Activated CD8-positive, alpha-beta T cell treated with anti-CD3 and anti-CD28 coated beads for 36 hours (primary cell): ENCODE measurements around the gene ARL4C. TPM values are rescaled to one million over a fixed set of nuclear protein-coding genes. Genes with fewer than 3 reads are reported as not detected.

Experiments used
- ATAC-seq: fragments of 200-7000 bp; cut with Tn5 transposase; one replicate; pipeline ENCODE4 v1.10.0; 2021; ENCODE audit warnings: mild to moderate bottlenecking, moderate library complexity
- CTCF ChIA-PET: fragments of 350-600 bp; sonication (Branson Sonifier 250); formaldehyde crosslinking; loops from one replicate; lab custom pipeline; 2021; ENCODE audit warnings: antibody characterized with exemption; lab: Charles Lee
- POLR2A ChIA-PET: fragments of 350-600 bp; sonication (Branson Sonifier 250); formaldehyde crosslinking; loops from one replicate; lab custom pipeline; 2021; ENCODE audit warnings: antibody characterized with exemption; lab: Charles Lee
- DNase-seq: peaks from one replicate; pipeline ENCODE4 v3.0.0-alpha.2; 2020
- H3K27ac Mint-ChIP-seq: one replicate; pipeline ENCODE4 v1.8.0; 2021; ENCODE audit warnings: mild to moderate bottlenecking, mixed read lengths
- H3K27me3 Mint-ChIP-seq: one replicate; pipeline ENCODE4 v1.8.0; 2021; ENCODE audit warnings: mixed read lengths
- H3K36me3 Mint-ChIP-seq: one replicate; pipeline ENCODE4 v1.8.0; 2021; ENCODE audit warnings: low read depth, mixed read lengths
- H3K4me1 Mint-ChIP-seq: one replicate; pipeline ENCODE4 v1.8.0; 2021; ENCODE audit warnings: low read depth, mixed read lengths
- H3K4me3 Mint-ChIP-seq: one replicate; pipeline ENCODE4 v1.8.0; 2021; ENCODE audit warnings: mild to moderate bottlenecking, moderate library complexity, mixed read lengths
- H3K9me3 Mint-ChIP-seq: one replicate; pipeline ENCODE4 v1.8.0; 2021; ENCODE audit warnings: mixed read lengths
- intact Hi-C: fragments of 100-400 bp; cut with micrococcal nuclease; formaldehyde crosslinking; loops from one replicate; pipeline ENCODE4 v1.10.0; 2022
- total RNA-seq, 2 experiments: library from RNA; stranded (reverse); gene quantifications; one replicate each; pipeline ENCODE4 v1.2.3, GENCODE V29; 2021
- TF ChIP-seq, protein P1 (sequence below): fragments of 200-600 bp; IDR thresholded peaks from one replicate; pipeline ENCODE4 v1.8.0; 2022; ENCODE audit warnings: antibody characterized with exemption, mild to moderate bottlenecking

The ARL4C gene
- total RNA-seq, 2 experiments from 2014 or later = 44.8 to 45.1 TPM

DNA sequence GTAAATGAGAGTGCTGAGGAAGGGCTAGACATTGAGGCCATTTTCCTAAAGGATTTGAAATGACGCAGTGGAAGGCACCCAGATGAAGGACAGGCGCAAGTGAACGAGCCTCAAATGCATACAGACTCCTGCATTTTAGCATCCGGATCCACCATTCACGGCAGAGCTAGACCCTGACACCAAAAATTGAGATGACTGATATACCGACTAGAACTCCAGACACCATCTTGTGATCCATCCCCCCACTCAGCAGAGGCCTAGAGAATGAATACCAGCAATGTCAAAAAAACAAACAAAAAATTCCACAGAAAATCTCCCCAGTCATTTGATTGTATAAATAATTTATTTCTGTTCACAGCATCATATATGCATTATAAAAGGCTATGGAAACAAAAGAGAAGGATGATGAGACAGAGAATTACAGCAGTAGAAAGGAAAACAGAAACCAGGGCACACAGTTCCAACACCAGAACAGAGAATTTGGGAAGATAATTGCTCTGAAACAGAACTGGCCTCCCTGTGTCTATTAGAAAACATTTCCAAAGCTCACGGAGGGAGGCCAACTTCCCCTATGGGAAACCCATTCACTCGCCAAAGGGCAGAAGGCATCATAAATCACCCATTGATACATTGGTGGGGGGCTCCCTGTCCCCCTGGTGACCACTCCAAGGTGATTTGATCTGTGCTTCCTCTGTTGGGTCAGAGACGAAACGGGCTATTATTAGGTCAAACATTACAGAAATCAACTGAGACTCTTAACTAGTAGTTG, 4.0 kb downstream of the ARL4C start:
- H3K4me3 Mint-ChIP-seq = peak overlapping the region; percentile 90

DNA sequence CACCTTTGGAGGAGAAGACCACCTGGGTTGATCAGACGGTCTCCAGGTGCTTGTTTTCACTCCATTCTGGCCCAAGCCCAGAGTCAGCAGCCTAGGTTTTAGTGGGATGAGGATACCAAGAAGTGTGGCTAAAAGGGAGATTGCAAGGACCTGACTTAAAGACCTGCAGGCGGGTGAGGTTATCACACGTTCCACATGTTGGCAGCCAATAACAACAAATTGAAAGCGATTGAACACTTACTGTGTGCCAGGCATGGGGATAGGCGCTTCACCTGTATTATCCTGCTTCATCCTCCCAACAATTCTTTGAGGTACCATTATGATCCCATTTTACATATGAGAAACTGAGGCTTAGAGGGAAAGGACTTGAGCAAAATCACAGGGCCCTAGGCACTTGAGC, 5.0 kb downstream of the ARL4C start:
- Mint-ChIP-seq H3K36me3 (peaks cover 51% of the 10 kb centered on the region), H3K4me1 (peaks cover 57% of the 10 kb centered on the region), H3K4me3 (peak overlapping the region; percentile 90), H3K27me3 (no peaks in the 10 kb centered on the region), H3K9me3 (no peaks in the 10 kb centered on the region), H3K27ac (peak overlapping the region; percentile 91)
- ChIA-PET POLR2A (interaction anchor here (1.1 to 2.0 kb wide), 5 partner anchors 27 to 200 kb away, joined by 5 to 17 read pairs (median 6); no protein-coding TSS in a partner anchor), CTCF (interaction anchor here (1.0 to 1.6 kb wide), 5 partner anchors 31 to 357 kb away, joined by 3 to 4 read pairs (median 4); no protein-coding TSS in a partner anchor)
- intact Hi-C loops = loop anchor here (2.0 to 10.0 kb wide), 3 partner anchors 40 to 199 kb away; no protein-coding TSS in a partner anchor
- DNase-seq (peak; percentile 46), ATAC-seq (no peak)
- TF ChIP-seq, protein P1, sequence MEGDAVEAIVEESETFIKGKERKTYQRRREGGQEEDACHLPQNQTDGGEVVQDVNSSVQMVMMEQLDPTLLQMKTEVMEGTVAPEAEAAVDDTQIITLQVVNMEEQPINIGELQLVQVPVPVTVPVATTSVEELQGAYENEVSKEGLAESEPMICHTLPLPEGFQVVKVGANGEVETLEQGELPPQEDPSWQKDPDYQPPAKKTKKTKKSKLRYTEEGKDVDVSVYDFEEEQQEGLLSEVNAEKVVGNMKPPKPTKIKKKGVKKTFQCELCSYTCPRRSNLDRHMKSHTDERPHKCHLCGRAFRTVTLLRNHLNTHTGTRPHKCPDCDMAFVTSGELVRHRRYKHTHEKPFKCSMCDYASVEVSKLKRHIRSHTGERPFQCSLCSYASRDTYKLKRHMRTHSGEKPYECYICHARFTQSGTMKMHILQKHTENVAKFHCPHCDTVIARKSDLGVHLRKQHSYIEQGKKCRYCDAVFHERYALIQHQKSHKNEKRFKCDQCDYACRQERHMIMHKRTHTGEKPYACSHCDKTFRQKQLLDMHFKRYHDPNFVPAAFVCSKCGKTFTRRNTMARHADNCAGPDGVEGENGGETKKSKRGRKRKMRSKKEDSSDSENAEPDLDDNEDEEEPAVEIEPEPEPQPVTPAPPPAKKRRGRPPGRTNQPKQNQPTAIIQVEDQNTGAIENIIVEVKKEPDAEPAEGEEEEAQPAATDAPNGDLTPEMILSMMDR = no peak

More for the DNA sequence above, 4.0 kb downstream of the ARL4C start:
- intact Hi-C loops = loop anchor here (5.0 to 10.0 kb wide), 2 partner anchors 41 to 68 kb away; no protein-coding TSS in a partner anchor
- POLR2A ChIA-PET = interaction anchor here (0.7 to 2.0 kb wide), 10 partner anchors 10 to 213 kb away, joined by 3 to 17 read pairs (median 4); no protein-coding TSS in a partner anchor
- TF ChIP-seq, protein P1 = no peak
- Mint-ChIP-seq H3K36me3 (peaks cover 48% of the 10 kb centered on the region), H3K27me3 (no peaks in the 10 kb centered on the region), H3K9me3 (no peaks in the 10 kb centered on the region), H3K4me1 (peaks cover 50% of the 10 kb centered on the region), H3K27ac (peak overlapping the region; percentile 91)
- CTCF ChIA-PET = interaction anchor here (0.7 to 1.6 kb wide), 8 partner anchors 28 to 358 kb away, joined by 3 to 4 read pairs (median 4); no protein-coding TSS in a partner anchor
- ATAC-seq = no peak
- peak; percentile 37 for DNase-seq

DNA sequence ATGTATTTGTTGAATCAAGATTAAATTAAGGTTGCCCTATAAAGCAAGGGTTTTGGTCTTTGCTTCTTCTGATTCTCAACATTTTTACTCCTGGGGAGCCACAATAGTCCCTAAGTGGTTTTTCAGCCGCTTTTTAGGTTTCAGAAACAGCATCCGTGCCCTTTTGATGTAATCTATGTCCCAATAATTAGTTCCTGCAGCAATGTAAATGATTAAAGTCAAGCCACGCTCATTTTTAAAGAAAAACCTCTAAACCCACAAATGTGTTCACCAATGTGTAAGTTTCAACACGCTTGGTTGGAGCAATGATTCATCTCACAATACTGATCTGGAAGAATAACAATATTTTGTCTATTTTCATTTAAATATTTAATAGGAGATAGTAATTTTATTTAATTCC, 5.6 kb downstream of the ARL4C start:
- Mint-ChIP-seq H3K36me3 (peaks cover 52% of the 10 kb centered on the region), H3K4me1 (peaks cover 63% of the 10 kb centered on the region), H3K27ac (peak overlapping the region; percentile 96), H3K27me3 (no peaks in the 10 kb centered on the region), H3K9me3 (no peaks in the 10 kb centered on the region), H3K4me3 (peak overlapping the region; percentile 68)
- CTCF ChIA-PET = interaction anchor here (0.8 kb wide), 2 partner anchors 69 to 202 kb away, joined by 4 read pairs; no protein-coding TSS in a partner anchor
- TF ChIP-seq, protein P1 = no peak
- intact Hi-C loops = loop anchor here (2.0 to 10.0 kb wide), 3 partner anchors 39 to 198 kb away; no protein-coding TSS in a partner anchor
- DNase-seq (peak; percentile 37), ATAC-seq (no peak)
- POLR2A ChIA-PET = interaction anchor here (0.7 to 1.6 kb wide), 6 partner anchors 13 to 211 kb away, joined by 3 to 10 read pairs (median 4); no protein-coding TSS in a partner anchor

DNA sequence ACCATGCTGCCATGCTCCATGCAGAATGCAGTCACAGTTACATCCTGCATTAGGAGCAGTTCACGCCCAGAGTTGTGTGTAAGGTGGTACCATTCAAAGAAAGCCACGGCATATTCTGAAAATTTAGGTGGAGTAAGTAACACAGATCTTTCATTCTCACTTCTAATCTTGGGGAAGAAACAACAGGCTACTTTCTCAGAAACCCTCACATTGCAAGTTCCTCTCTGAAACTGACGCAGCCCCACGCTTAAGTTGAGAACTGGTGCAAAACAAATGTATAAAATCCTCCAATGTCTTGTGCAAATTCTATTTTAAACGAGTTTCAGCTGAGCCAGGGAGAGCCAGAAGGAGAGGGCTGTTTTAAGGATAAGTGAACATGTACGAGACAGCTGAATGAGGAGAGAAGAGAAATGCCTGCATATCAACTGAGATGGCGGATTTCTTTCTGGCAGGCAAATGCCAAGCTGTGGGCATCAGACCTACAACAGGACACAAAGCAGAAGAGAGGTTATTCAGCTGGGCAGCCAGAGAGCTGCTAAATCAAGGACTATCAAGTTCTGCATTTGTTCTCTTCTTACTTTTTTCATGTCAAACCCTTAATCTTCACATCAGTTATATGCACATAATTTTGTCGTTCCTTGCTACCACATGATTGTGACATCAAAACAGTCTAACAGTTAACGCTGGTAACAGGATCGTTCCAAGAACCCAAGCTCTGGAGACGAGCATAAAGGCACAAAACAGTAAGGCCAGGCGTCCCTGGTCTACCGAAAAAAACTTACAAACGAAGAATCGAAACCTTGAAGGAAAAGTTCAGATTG, 6.4 kb downstream of the ARL4C start:
- intact Hi-C loops = loop anchor here (2.0 to 10.0 kb wide), 3 partner anchors 38 to 198 kb away; no protein-coding TSS in a partner anchor
- H3K9me3 Mint-ChIP-seq = no peaks in the 10 kb centered on the region
- ChIA-PET CTCF (interaction anchor here (0.8 to 0.9 kb wide), 4 partner anchors 31 to 201 kb away, joined by 3 to 4 read pairs (median 4); no protein-coding TSS in a partner anchor), POLR2A (interaction anchor here (0.7 to 3.0 kb wide), 10 partner anchors 12 to 210 kb away, joined by 3 to 14 read pairs (median 4); no protein-coding TSS in a partner anchor)
- H3K4me3 Mint-ChIP-seq = peak overlapping the region; percentile 68
- H3K36me3 Mint-ChIP-seq = peaks cover 44% of the 10 kb centered on the region
- H3K27ac Mint-ChIP-seq = peak overlapping the region; percentile 96
- H3K27me3 Mint-ChIP-seq = no peaks in the 10 kb centered on the region
- ATAC-seq = peak; percentile 32
- peaks cover 67% of the 10 kb centered on the region for H3K4me1 Mint-ChIP-seq
- TF ChIP-seq, protein P1 = no peak
- DNase-seq = peak; percentile 70
